ENCODE data around the gene SLC37A4. TPM values are rescaled to one million over a fixed set of nuclear protein-coding genes. Genes with fewer than 3 reads are reported as not detected.
"Not testable (repeated sequence)": the region's sequence is repeated elsewhere in the genome, so short reads cannot be mapped to it uniquely, and the experiment has no call there.

The SLC37A4 gene
- total RNA-seq, 2 experiments from 2014 or later, result 14.8 to 16.6 TPM

- no peak for DNase-seq (ENCODE audit: low spot score)
- no peak overlapping the region for H2AFZ ChIP-seq (ENCODE audit: low read length)
- H3K36me3 ChIP-seq (ENCODE audit: insufficient read depth, low read length), result no peaks in the 10 kb centered on the region
- no peak for TF ChIP-seq EZH2phosphoT487 (IDR thresholded peaks at IDR 0.05; ENCODE audit: borderline replicate concordance, low read depth, low read length)
- no peak for TF ChIP-seq CTCF (conservative IDR thresholded peaks at IDR 0.05; ENCODE audit: low read length)
- BruUV-seq (replicated peaks), result no TSS peak
- no peaks in the 10 kb centered on the region for H3K9me3 ChIP-seq (ENCODE audit: low read length)
- H4K20me1 ChIP-seq (ENCODE audit: insufficient read depth, low read length), result no peaks in the 10 kb centered on the region
- ChIA-PET CTCF (ENCODE audit: unreplicated experiment) (interaction anchor here (0.5 kb wide), 1 partner anchor 12 kb away, joined by 3 read pairs; no protein-coding TSS in a partner anchor), POLR2A (interaction anchor here (1.1 kb wide), 1 partner anchor 11 kb away, joined by 4 read pairs; no protein-coding TSS in a partner anchor)
- no peak overlapping the region for H3K27ac ChIP-seq (ENCODE audit: low read depth, low read length, poor library complexity, severe bottlenecking)
- no peaks in the 10 kb centered on the region for H3K9me2 ChIP-seq (ENCODE audit: insufficient read depth, low read length)
- no peaks in the 10 kb centered on the region for H3K4me1 ChIP-seq (ENCODE audit: insufficient read depth, low read length, poor library complexity, severe bottlenecking)
- intact Hi-C loops (cut with micrococcal nuclease; ENCODE audit: unreplicated experiment), result no loop called here
- no peaks in the 10 kb centered on the region for H3K79me2 ChIP-seq (ENCODE audit: insufficient read depth, low read depth, low read length)
- no peak overlapping the region for H3K4me3 ChIP-seq (ENCODE audit: low read depth, low read length, poor library complexity, severe bottlenecking)
- no peak overlapping the region for H3K4me2 ChIP-seq (ENCODE audit: low read length)
These were observed 45.9 kb downstream of the SLC37A4 start for GRCh38 chr11:118984825-118985224.

GRCh38 chr11:118984337-118984736 is 46.3 kb downstream of the SLC37A4 start:
- DNase-seq (ENCODE audit: low spot score); H3K4me1 ChIP-seq (ENCODE audit: insufficient read depth, low read length, poor library complexity, severe bottlenecking); H3K79me2 ChIP-seq (ENCODE audit: insufficient read depth, low read depth, low read length); H4K20me1 ChIP-seq (ENCODE audit: insufficient read depth, low read length); CTCF ChIA-PET (ENCODE audit: unreplicated experiment); H3K9me3 ChIP-seq (ENCODE audit: low read length); BruUV-seq (replicated peaks); H2AFZ ChIP-seq (ENCODE audit: low read length); H3K4me2 ChIP-seq (ENCODE audit: low read length); H3K9me2 ChIP-seq (ENCODE audit: insufficient read depth, low read length); H3K27ac ChIP-seq (ENCODE audit: low read depth, low read length, poor library complexity, severe bottlenecking); intact Hi-C loops (cut with micrococcal nuclease; ENCODE audit: unreplicated experiment); H3K4me3 ChIP-seq (ENCODE audit: low read depth, low read length, poor library complexity, severe bottlenecking); H3K36me3 ChIP-seq (ENCODE audit: insufficient read depth, low read length): not testable (repeated sequence)
- POLR2A ChIA-PET, result interaction anchor here (1.1 kb wide), 1 partner anchor 11 kb away, joined by 4 read pairs; no protein-coding TSS in a partner anchor

- CTCF ChIA-PET (ENCODE audit: unreplicated experiment), result interaction anchor here (0.5 kb wide), 1 partner anchor 928 kb away, joined by 3 read pairs; no protein-coding TSS in a partner anchor
- POLR2A ChIA-PET, result no interaction called here
- TF ChIP-seq CTCF (conservative IDR thresholded peaks at IDR 0.05; ENCODE audit: low read length), result no peak
- no peak for TF ChIP-seq EZH2phosphoT487 (IDR thresholded peaks at IDR 0.05; ENCODE audit: borderline replicate concordance, low read depth, low read length)
- DNase-seq (ENCODE audit: low spot score), result no peak
- Histone ChIP-seq H3K4me1 (ENCODE audit: insufficient read depth, low read length, poor library complexity, severe bottlenecking) (no peaks in the 10 kb centered on the region), H3K9me3 (ENCODE audit: low read length) (no peaks in the 10 kb centered on the region), H3K79me2 (ENCODE audit: insufficient read depth, low read depth, low read length) (no peaks in the 10 kb centered on the region), H3K4me2 (ENCODE audit: low read length) (no peak overlapping the region), H2AFZ (ENCODE audit: low read length) (no peak overlapping the region), H4K20me1 (ENCODE audit: insufficient read depth, low read length) (no peaks in the 10 kb centered on the region), H3K9me2 (ENCODE audit: insufficient read depth, low read length) (no peaks in the 10 kb centered on the region), H3K4me3 (ENCODE audit: low read depth, low read length, poor library complexity, severe bottlenecking) (no peak overlapping the region), H3K36me3 (ENCODE audit: insufficient read depth, low read length) (no peaks in the 10 kb centered on the region), H3K27ac (ENCODE audit: low read depth, low read length, poor library complexity, severe bottlenecking) (no peak overlapping the region)
- intact Hi-C loops (cut with micrococcal nuclease; ENCODE audit: unreplicated experiment), result no loop called here
- BruUV-seq (replicated peaks), result no TSS peak
These were observed 50.3 kb downstream of the SLC37A4 start for GRCh38 chr11:118980191-118980881.
